Gastrocnemius medialis (tissue), 4 donors: ENCODE data around the gene BPIFB1. TPM values are rescaled to one million over a fixed set of nuclear protein-coding genes. Genes with fewer than 3 reads are reported as not detected.

ENCODE experiments used
- ATAC-seq, 2 donors: fragments of 150-250 bp; one replicate each; pipeline ENCODE4 v1.9.1; 2016
- DNase-seq, 2 donors: peaks; one replicate each; pipeline ENCODE4 v3.0.0-alpha.2; 2019
- H3K27ac ChIP-seq, 4 donors: fragments of 200-600 bp; sonication (generic); 1 replicate in 1 of 4; 2 replicates in 3 of 4; pipeline ENCODE4 v1.5.1; 2016 to 2018; ENCODE audit warnings: mild to moderate bottlenecking in 2 of 4, moderate library complexity in 1 of 4
- H3K27me3 ChIP-seq, 3 donors: fragments of 200-600 bp; sonication (generic) in 2 of 3; 1 replicate in 1 of 3; 2 replicates in 2 of 3; pipeline versions ENCODE4 v1.5.1 to v1.6.0; 2016 to 2019; ENCODE audit warnings: mild to moderate bottlenecking in 1 of 3, moderate library complexity in 1 of 3
- H3K36me3 ChIP-seq, 2 donors: fragments of 200-600 bp; sonication (generic) in 1 of 2; one replicate each; pipeline ENCODE4 v1.5.1; 2017 to 2018
- H3K4me1 ChIP-seq, 2 donors: fragments of 200-600 bp; sonication (generic) in 1 of 2; one replicate each; pipeline ENCODE4 v1.5.1; 2016 to 2017; ENCODE audit warnings: mild to moderate bottlenecking in 2 of 2
- H3K4me3 ChIP-seq, 4 donors: fragments of 200-600 bp; sonication (generic) in 3 of 4; 1 replicate in 1 of 4; 2 replicates in 3 of 4; pipeline ENCODE4 v1.5.1; 2016 to 2019; ENCODE audit warnings: mild to moderate bottlenecking in 2 of 4
- H3K9me3 ChIP-seq, 3 donors: fragments of 200-600 bp; sonication (generic) in 2 of 3; 1 replicate in 1 of 3; 2 replicates in 2 of 3; pipeline ENCODE4 v1.5.1; 2016 to 2019
- POLR2A ChIP-seq, 2 donors: fragments of 450-650 bp; IDR thresholded peaks; one replicate each; pipeline ENCODE4 v1.6.1; 2017; ENCODE audit warnings: antibody characterized with exemption in 2 of 2, mild to moderate bottlenecking in 2 of 2, moderate library complexity in 2 of 2
- in situ Hi-C, 4 donors: fragments of 200-750 bp; cut with MboI; loops; one replicate each; pipeline versions ENCODE4 v1.15.0 to v1.8.0; 2017; ENCODE audit warnings: low sequenced_read_pairs in 4 of 4
- intact Hi-C: fragments of 100-400 bp; cut with DNase I; formaldehyde crosslinking; loops from one replicate; pipeline ENCODE4 v1.15.1; 2023; ENCODE audit warnings: low total_unique reads
- total RNA-seq, 4 donors: library from RNA; depleted of rRNA; stranded (reverse); fragments of >200 nt; gene quantifications; one replicate each; pipeline versions ENCODE4 v1.1.0 to v1.2.3, GENCODE V29; 2016
- TF ChIP-seq, protein P1 (sequence below), 5 experiments: fragments of 450-650 bp in 3 of 5; fragments of 200-600 bp in 2 of 5; sonication (generic) in 2 of 5; IDR thresholded peaks in 4 of 5; conservative IDR thresholded peaks in 1 of 5; 1 replicate in 4 of 5; 2 replicates in 1 of 5; pipeline ENCODE4 v1.5.1; 2016 to 2019; ENCODE audit warnings: antibody characterized with exemption in 5 of 5, mild to moderate bottlenecking in 3 of 5, moderate library complexity in 3 of 5

BPIFB1 gene
- total RNA-seq, 4 donors from 2014 or later: not detected

- Histone ChIP-seq H3K9me3 (no peaks in the 10 kb centered on the region), H3K4me1 (no peaks in the 10 kb centered on the region), H3K27me3 (peaks cover 0 to 3% (median 0%) of the 10 kb centered on the region in 3 donors), H3K36me3 (no peaks in the 10 kb centered on the region), H3K4me3 (no peak overlapping the region), H3K27ac (no peak overlapping the region)
- intact Hi-C loops (no loop called here), in situ Hi-C loops (loop anchor here in 1 of 4 donors (25.0 kb wide), 1 partner anchor 105 kb away; the partner anchor contains the start of gene BPIFA3)
- no peak for ATAC-seq
- TF ChIP-seq, protein P1, sequence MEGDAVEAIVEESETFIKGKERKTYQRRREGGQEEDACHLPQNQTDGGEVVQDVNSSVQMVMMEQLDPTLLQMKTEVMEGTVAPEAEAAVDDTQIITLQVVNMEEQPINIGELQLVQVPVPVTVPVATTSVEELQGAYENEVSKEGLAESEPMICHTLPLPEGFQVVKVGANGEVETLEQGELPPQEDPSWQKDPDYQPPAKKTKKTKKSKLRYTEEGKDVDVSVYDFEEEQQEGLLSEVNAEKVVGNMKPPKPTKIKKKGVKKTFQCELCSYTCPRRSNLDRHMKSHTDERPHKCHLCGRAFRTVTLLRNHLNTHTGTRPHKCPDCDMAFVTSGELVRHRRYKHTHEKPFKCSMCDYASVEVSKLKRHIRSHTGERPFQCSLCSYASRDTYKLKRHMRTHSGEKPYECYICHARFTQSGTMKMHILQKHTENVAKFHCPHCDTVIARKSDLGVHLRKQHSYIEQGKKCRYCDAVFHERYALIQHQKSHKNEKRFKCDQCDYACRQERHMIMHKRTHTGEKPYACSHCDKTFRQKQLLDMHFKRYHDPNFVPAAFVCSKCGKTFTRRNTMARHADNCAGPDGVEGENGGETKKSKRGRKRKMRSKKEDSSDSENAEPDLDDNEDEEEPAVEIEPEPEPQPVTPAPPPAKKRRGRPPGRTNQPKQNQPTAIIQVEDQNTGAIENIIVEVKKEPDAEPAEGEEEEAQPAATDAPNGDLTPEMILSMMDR (IDR thresholded peaks at IDR 0.05 in 4 of 5, conservative IDR thresholded peaks at IDR 0.05 in 1 of 5): no peak
- no peak for TF ChIP-seq POLR2A (IDR thresholded peaks at IDR 0.05)
- no peak for DNase-seq
Measured at GRCh38 chr20:33317424-33318095, 34.5 kb downstream of the BPIFB1 start.

- no peak for TF ChIP-seq POLR2A (IDR thresholded peaks at IDR 0.05)
- TF ChIP-seq, protein P1 (IDR thresholded peaks at IDR 0.05 in 4 of 5, conservative IDR thresholded peaks at IDR 0.05 in 1 of 5): no peak
- Histone ChIP-seq H3K4me3 (no peak overlapping the region), H3K9me3 (no peaks in the 10 kb centered on the region), H3K27me3 (peaks cover 0 to 3% (median 0%) of the 10 kb centered on the region in 3 donors), H3K27ac (no peak overlapping the region), H3K4me1 (no peaks in the 10 kb centered on the region), H3K36me3 (no peaks in the 10 kb centered on the region)
- in situ Hi-C loops (loop anchor here in 1 of 4 donors (25.0 kb wide), 1 partner anchor 106 kb away; the partner anchor contains the start of gene BPIFA3), intact Hi-C loops (no loop called here)
- DNase-seq (no peak), ATAC-seq (no peak)
Measured at GRCh38 chr20:33318096-33318429, 35.0 kb downstream of the BPIFB1 start.

GRCh38 chr20:33320006-33320405 lies 37.0 kb downstream of the BPIFB1 start:
- no peak overlapping the region for H3K27ac ChIP-seq
- intact Hi-C loops (no loop called here), in situ Hi-C loops (loop anchor here in 1 of 4 donors (25.0 kb wide), 1 partner anchor 108 kb away; the partner anchor contains the start of gene BPIFA3)
- DNase-seq: no peak
- H3K4me1 ChIP-seq: no peaks in the 10 kb centered on the region
- no peak for ATAC-seq
- no peaks in the 10 kb centered on the region for H3K36me3 ChIP-seq
- no peak for TF ChIP-seq POLR2A (IDR thresholded peaks at IDR 0.05)
- TF ChIP-seq, protein P1 (IDR thresholded peaks at IDR 0.05 in 4 of 5, conservative IDR thresholded peaks at IDR 0.05 in 1 of 5): no peak
- peaks cover 0 to 3% (median 0%) of the 10 kb centered on the region in 3 donors for H3K27me3 ChIP-seq
- no peak overlapping the region for H3K4me3 ChIP-seq
- no peaks in the 10 kb centered on the region for H3K9me3 ChIP-seq

- intact Hi-C loops: no loop called here
Measured at GRCh38 chr20:33322456-33322855, 39.4 kb downstream of the BPIFB1 start.

More at GRCh38 chr20:33322456-33322855, 39.4 kb downstream of the BPIFB1 start:
- peaks cover 0 to 3% (median 0%) of the 10 kb centered on the region in 3 donors for H3K27me3 ChIP-seq
- DNase-seq: no peak
- in situ Hi-C loops: loop anchor here in 1 of 4 donors (25.0 kb wide), 1 partner anchor 110 kb away; the partner anchor contains the start of gene BPIFA3
- H3K9me3 ChIP-seq: no peaks in the 10 kb centered on the region
- no peaks in the 10 kb centered on the region for H3K36me3 ChIP-seq
- H3K4me1 ChIP-seq: no peaks in the 10 kb centered on the region
- TF ChIP-seq, protein P1 (IDR thresholded peaks at IDR 0.05 in 4 of 5, conservative IDR thresholded peaks at IDR 0.05 in 1 of 5): no peak
- no peak for TF ChIP-seq POLR2A (IDR thresholded peaks at IDR 0.05)
- no peak for ATAC-seq
- no peak overlapping the region for H3K27ac ChIP-seq
- H3K4me3 ChIP-seq: no peak overlapping the region
